Raji (cell line): ENCODE measurements around the gene SH3GL3.

Experiments
- POLR2A ChIP-seq: IDR thresholded peaks from 2 replicates; pipeline ENCODE4 v1.6.1; 2011; ENCODE audit warnings: low read depth, low read length, control low read depth; ENCODE audit not compliant: insufficient read depth

SH3GL3 gene

DNA sequence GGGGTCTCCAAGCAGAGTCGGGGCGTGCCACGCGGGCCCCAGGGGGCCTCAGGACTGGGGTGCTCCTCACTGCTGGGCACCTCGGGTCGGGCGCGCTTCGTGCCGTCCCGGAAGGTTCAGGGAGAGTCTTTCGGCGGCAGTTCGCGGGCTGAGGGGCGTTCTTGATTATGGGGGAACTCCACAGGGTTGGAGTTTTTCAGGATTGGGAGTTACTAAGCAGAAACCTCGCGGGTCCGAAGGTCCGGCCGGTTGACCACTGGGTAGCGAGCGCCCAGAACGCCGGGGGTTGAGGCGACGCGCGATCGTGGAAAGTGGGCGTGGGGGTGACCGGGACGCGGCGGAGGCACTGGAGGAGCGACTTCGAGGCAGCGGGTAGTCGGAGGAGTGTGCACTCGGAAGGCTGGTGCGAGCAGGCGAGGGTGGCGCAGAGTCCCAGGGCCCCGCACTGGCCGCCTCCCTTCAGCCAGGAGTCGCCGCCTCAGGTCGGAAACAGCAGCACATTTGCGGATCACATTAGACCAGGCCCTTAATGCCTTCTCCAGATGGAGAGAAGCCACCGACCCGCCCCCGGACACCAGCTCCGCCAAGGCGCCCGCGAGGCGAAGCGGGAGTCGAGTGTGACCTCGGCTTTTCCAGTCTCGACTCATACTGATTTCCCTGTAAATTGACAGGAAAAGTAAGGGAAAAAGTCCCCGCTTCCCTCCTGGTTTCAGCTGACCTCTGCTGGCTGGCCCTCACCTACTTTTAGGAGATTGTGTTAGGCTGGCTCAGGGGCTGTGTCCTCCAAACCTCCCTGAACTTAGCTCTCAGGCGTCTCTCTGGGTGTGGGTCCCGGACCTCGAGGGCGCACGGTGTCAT lies 207.5 kb downstream of the SH3GL3 start:
- no peak for TF ChIP-seq POLR2A

DNA sequence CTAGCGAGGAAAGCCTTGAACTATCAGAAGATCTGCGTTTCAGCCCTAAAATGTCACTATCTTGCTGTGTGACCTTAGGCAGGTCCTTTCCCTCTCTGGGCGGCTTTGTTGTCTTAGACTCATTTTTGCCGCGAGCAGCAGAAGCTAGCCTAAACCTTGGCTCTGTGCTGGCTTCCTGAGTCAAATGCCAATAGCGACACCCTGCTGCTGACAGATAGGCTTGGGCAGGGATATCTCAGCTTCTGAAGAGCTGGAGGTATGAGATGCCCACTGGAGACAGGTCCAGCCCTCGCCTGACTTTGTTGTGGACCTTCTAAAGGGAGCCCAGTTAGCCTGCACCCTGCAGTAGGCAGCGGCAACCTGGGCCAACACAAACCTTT lies 208.1 kb downstream of the SH3GL3 start:
- no peak for TF ChIP-seq POLR2A

DNA sequence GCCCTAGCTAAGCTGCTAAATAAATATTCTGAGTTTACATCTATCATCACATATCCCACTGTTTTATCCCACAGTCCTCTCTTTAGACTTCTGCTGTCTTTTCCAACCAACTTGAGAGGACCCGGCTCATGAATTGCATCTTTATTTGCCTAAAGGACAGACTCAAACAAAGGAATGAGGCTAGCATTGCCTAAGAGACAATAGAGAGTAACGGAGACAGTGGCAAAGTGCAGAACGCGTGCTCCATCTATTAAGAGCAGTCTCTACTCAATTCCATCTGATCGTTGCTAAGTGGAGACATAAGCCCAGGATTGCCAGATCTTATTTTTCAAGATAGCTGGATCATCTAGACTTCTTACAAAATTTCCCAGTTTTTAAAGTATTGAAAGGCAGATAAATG lies 209.1 kb downstream of the SH3GL3 start:
- no peak for TF ChIP-seq POLR2A

DNA sequence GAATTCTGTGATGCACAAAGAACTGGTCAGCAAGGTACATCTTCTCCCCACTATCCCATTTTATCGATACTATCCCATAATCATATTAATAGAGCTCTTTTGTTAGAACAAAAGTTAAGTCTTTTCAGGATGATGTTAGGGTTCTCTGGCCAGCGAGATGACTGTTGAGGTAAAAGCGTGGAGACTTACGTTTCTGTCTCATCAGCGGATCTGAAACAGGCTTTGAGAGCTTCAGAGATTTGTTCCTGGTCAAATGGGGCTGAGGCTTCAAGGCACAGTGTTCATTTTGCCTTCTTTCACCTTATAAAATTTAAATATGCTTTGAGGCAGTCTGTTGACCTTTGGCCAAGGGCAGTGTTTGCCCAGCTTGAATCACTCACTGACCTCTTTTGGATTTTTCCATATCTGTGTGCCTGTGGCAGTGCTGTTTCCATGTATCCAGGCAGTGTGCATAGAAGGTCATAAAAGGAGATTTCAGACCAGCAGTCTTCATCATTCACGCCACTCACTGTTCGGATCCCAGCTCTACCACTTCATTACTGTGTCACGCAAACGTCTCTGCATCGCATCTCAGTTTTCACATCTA lies 209.9 kb downstream of the SH3GL3 start:
- no peak for TF ChIP-seq POLR2A

DNA sequence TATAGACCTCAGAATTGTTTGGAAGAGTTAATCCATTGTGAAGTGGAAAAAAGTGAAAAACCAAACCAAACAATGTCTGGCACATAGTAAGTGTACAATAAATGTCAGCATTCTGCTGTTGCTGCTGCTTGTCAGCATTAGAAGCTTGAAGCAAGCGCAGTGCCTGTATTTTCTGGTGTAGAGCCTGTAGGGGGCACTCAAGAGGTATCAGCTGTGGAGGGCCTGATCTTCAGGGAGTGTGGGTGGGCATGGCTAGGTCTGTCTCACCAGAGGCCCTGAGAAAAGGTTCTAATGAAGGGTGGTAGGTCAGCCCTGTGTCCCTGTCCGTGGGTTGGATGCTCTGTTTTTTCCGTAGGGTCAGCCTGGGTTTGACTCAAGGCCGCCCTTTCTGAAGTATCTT lies 210.4 kb downstream of the SH3GL3 start:
- TF ChIP-seq POLR2A: no peak

DNA sequence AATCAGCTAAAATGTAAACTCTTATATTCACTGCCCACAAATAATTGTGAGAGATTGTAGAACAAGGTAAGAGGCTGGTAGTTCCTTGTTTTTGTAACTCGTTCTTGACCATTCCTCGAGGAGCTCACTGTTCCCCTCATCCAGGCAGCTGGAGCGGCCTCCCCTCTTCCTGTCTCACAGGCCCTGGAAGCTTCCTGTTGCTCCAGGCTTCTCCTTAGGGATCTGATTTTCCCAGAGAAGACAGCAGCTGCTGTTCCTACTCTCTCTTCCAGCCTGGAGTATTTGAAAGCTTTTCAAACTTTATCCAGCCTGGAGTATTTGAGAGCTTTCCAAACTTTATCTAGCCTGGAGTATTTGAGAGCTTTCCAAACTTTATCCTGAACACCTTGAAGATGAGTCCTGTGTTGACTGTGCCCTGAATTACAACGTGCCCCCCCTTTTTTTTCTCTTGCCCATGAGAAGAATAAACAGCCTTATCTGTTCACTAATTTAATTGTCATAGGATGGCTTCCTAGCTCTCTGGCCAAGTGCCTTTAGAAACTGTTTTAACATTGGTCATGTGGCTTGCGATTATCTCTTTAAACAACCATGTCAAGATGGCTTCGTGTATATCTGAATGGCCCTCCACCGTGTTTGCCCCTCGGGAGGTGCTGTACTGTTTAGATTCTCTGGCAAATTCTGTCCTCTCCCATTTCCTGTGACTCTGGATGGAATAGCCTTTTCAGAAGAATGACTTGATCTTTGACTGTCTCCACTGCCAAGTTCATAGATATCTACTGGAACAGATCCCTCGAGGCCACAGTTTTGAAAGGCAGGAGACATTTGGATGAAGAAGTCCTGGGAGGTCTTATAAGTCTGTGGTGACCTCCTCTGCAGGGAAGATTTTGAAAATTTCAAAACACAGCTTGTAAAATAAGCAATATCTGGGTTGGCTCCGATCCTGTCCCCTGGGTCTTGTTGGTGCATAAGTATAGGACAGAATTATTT lies 211.6 kb downstream of the SH3GL3 start:
- no peak for TF ChIP-seq POLR2A

DNA sequence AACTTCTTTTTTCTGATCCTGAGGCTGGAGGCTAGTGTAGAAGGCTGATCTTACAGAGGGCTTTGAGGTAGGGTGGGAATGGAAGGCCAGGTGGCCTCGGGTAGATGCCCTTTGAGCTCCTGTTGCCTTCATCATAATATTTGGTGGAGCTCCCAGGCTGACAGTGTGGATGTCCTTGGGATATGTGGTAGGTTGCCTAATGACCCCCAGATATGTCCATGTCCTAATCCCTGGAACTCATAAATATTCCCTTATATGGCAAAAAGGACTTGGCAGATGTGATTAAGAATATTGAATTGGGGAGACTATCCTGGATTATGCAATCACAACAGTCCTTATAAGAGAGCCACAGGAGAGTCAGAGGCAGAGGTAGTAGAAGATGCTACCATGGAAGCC lies 212.3 kb downstream of the SH3GL3 start:
- no peak for TF ChIP-seq POLR2A

DNA sequence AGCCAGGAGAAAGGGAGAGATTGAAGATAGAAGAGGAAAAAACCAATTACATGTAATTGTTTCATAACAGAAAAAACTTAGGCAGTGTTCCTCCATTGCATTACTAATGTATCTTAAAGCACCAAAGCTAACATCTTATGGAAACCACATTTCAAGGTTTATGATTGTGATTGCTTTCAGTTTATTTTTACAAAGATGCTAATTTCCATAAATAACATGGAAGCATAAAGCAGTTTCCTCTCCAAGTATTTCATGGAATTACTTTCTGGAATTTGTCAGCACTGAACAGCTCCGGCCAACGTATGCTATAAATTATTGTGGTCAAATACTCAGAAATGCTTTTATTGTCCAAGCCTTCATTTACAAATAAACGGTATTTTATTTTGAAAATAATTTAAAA lies 218.3 kb downstream of the SH3GL3 start:
- no peak for TF ChIP-seq POLR2A
